8988T (cell line): ENCODE results near the gene DOCK6.
"Not testable (repeated sequence)": the region's sequence is repeated elsewhere in the genome, so short reads cannot be mapped to it uniquely, and the experiment has no call there.

ENCODE experiments used
- DNase-seq: peaks from one replicate; pipeline ENCODE4 v3.0.0; 2011

Gene DOCK6

DNA sequence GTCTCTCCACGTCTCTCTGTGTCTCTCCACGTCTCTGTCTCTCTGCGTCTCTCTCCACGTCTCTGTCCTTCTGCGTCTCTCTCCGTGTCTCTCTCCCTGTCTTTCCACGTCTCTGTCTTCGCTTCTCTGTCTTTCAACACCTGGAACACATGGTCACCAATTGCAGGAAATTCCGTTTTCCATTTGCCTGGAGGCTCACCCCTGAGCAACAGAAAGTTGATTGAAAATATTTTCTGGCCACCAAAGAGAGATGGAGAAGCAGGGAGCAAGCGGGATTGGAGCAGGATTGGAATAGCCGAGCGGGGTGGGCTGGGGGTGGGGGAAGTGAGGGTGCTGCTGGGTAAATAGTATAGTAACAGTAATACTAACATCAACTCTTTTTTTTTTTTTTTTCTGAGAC lies 66.6 kb downstream of the DOCK6 start:
- no peak for DNase-seq

DNA sequence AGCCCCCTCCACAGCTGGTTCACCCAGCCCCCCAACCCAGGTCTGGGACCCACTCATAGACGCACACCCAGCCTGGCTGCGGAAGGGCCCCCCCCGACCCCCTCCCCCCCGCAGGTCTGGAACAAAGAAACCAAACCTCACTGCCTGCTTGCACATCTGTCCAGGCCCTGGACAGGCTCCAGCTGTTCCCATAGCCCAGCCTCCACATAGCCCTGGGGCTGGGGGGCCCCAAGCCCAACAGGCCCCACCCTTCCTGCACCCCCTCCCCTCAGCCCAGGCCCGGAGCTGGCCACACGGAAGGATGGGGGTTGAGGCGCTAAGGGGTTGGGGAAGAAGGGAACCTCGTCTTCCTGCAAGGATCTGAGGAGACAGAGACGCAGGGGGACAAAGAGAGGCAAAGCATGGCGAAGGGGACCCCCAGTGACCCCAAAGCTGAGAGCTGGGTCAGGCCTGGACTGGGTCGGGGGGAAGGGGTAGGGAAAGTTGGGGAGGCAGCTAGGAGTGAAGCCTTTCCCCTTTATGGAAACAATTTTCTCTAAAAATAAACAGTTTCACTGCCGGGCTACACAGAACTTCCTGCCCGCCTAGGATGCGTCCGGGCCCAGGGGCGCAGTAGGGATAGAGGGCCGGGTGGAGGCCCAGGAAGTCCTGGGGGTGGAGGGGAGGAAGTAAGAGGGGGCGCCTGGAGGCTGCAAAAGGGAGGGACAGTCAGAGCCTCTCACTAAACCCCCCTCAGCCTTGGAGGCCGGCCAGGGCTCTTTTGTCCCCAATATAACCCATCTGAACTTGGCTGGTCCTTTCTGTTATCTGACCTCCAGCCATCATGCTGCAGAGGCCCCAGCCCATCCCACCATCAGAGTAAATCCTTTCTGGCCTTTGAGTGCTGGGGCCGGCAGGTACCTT lies 67.4 kb downstream of the DOCK6 start:
- no peak for DNase-seq

DNA sequence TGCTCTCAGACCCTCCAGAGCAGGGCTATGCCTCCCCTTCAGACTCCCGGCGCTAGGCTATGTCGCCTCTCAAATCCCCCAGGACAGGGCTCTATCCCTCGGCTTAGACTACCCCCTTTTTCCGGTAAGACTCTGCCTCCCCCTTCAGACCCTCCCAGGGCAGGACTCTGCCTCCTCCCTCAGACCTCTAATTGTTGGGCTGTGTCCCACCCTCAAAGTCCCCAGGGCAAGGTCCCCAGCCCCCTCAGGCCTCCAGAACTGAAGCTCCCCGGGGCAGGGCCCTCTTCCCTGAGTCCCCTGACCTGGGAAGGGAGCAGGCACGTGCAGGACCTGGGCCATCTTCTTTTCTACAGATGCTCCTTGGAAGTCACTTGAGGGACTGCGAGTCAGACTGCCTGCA lies 68.2 kb downstream of the DOCK6 start:
- DNase-seq, result no peak

DNA sequence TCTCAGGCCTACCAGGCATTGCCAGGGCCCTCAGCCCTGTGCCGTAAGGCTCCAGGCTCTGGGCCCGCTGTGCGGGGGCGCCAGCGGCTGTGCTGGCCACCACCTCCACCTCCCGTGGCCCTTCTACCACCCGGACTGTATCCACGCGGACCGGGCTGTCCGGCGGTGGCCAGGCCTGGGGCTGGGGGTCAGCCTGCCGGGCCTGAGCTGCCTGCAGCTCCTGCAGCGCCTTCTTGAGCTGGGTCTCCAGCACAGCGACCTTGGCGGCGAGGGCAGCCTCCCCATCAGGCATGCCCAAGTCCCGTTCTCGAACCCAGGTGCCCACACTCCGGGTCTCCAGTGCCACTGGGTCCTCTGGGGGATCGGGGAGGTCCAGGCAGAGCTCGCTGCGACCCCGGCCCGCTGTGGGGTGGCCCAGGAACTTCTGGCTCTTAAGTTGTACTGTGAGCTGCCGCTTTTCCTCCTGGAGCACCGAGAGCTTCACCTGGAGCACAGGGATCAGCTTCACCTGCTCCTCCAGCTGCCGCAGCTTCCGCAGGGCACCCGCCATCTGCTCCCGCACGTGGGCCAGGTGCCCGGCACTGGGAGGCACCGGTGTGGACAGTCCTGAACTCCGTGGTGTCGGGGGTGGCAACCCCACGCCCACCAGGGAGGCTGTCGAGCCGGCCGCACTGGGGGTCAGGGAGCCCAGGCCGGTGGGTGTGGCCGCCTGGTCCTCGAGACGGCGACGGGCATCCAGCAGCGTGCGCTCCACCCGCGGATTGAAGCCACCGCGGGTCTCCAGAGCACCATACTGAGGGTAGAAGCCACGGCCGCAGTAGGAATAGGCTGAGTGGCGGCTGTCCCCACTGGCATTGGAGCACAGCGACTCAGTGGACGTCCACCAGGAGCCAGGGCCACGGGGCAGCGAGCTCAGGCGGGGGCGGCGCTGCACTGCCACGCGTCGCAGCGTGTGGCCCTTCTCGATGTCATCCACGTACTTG lies 69.1 kb downstream of the DOCK6 start:
- DNase-seq, result no peak

DNA sequence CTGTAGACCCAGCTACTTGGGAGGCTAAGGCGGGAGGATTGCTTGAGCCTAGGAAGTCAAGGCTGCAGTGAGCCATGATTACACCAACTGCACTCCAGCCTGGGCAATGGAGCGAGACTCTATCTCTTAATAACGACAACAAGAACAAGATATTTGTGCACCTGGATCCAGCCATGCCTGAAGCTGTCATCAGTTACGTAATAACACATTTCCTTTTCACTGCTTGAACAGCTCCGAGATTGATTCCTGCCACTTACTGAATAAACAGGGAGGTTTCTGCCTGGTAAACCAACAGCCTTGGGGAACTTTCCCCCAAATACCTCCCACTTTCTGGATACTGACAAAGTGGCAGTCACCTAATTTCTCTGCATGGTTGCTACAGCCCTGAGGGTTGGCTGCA lies 70.4 kb downstream of the DOCK6 start:
- DNase-seq, result no peak

DNA sequence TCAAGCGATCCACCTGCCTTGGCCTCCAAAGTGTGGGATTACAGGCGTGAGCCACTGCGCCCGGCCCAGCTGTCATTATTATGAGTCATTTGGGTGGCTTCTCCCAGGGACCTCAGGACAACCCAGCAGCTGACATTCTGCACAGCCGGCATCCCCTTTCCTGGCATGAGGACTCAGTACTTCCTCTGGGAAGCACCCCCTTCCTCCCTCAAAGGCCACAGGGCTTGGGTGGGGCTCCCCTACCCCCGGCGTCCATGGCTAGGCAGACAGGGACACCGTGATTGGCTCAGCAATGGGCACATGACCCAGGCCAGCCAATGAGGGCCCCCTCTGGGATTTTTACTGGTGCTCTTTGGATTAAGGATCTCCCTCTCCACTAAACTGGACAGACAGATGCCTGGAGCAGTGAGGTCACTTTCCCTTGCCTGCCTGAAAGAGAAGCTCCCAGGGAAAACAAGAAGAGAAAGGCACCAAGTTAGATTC lies 71.0 kb downstream of the DOCK6 start:
- DNase-seq, result peak; percentile 74

DNA sequence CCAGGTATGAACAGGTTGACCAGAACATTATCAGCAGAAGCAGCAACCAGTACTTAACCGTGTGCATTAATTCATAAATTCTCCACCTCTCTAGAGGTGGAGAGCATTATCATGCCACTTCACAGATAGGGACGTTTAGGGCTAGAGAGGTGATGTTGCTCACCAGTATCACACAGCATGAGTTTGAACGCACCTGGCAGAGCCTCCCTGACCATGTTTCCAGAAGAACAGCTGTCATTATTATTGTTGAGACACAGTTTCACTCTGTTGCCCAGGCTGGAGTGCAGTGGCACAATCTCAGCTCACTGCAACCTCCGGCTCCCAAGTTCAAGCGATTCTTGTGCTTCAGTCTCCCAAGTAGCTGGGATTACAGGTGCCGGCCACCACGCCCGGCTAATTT lies 71.8 kb downstream of the DOCK6 start:
- DNase-seq, result no peak

DNA sequence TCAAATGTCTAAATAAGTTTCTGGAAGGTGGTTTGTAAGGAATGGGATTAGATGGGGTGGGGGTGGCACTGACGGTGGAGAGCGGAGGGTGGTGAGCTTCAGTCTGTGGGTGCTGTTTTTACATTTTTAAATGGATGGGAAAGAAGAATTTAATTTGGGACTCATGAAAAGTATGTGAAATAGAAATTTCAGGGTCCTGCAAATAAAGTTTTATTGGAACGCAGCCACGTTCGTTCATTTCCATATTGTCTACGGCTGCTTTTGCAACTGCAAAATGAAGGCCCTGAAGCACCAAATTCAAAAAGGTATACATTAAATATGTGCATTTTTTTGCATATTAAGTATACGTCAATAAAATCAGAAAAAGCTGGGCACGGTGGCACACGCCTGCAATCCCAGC lies 74.9 kb downstream of the DOCK6 start:
- DNase-seq, result no peak

DNA sequence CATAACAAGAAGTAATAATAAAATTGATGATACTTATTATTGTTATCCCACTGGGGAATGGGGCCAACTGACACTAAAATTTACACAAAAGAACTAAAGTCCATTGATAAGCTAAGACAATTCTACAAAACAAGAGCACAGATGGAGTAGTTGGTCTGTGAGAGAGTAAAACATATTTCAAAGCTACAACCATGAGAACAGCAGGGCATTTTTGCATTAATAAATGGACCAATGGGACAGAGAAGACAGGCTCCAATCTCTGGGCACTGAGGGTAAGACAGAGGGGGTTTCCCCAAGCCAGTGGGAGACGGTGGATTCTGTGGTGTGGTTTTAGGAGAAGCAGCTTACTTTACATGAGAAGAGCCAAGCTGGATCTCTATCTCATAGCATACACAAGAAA lies 79.3 kb downstream of the DOCK6 start:
- DNase-seq, result no peak

DNA sequence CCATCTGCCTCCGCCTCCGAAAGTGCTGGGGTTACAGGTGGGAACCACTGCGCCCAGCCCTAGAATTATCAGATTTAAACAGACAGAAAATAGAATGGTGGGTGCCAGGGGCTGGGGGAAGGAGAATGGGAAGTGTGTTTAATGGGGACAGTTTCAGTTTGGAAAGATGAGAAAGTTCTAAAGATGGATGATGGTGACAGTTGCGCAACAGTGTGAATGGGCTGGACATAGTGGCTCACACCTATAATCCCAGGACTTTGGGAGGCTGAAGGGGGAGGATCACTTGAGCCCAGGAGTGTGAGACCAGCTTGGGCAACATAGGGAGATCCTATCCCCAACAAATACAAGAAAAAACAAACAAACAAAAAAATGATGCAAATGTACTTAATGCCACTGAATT lies 80.8 kb downstream of the DOCK6 start:
- DNase-seq, result no peak

DNA sequence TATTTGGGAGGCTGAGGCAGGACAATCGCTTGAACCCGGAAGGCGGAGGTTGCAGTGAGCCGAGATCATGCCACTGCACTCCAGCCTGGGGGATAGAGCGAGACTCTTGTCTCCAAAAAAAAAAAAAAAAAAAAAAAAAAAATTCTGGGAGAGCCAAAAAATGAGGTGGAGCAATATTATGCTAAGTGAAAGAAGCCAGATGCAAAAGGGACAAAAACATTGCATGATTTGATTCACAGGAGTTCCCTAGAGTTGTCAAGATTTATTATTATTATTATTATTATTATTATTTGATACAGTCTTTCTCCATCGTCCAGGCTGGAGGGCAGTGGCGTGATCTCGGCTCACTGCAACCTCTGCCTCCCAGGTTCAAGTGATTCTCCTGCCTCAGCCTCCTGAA lies 81.3 kb downstream of the DOCK6 start:
- DNase-seq, result not testable (repeated sequence)

DNA sequence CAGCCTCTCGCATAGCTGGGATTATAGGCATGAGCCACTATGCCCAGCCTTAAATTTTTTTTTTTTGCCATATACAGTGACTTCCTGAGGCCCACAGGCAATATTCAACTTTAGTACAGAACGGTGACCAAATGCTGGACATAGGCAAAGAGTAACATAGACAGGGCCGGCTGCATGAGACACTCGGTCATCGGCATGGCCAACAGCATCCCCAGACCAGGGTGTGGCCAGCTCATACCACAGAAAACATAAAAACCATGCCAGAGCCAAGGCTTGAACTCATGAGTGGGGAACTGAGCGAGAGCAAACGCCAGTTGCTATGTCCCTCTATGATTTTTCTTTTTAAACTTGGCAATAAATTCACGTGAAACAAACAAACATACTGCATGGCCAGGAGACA lies 82.0 kb downstream of the DOCK6 start:
- DNase-seq, result no peak

DNA sequence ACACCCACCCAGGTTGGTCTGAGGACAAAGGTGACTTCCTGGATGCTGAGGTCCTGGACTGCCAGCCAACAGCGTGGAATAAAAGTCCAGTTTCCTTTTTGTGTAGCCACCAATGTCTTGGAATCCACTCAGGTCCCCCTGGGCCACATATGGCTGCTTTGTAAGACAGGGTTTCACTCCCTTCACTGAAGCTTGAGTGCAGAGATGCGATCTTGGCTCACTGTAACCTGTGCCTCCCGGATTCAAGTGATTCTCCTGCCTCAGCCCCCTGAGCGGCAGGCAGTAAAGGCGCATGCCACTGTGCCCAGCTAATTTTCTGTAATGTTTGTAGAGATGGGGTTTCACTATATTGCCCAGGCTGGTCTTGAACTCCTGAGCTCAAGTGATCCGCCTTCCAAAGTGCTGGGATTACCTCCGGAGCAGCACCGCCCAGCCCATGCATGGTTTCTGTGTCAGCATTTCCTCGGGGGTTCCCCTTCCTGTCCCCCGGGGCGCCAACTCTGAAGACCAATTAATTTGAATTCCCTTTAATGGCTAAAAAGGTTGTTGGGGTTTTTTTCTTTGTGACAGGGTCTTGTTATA lies 82.5 kb downstream of the DOCK6 start:
- DNase-seq, result no peak

DNA sequence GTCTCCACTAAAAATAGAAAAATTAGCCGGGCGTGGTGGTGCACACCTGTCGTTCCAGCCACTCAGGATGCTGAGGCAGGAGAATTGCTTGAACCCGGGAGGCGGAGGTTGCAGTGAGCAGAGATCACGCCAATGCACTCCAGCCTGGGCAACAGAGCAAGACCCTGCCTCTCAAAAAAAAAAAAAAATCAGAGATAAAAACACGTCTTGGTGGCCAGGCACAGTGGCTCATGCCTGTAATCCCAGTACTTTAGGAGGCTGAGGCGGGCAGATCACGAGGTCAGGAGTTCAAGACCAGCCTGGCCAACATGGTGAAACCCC lies 83.2 kb downstream of the DOCK6 start:
- not testable (repeated sequence) for DNase-seq

DNA sequence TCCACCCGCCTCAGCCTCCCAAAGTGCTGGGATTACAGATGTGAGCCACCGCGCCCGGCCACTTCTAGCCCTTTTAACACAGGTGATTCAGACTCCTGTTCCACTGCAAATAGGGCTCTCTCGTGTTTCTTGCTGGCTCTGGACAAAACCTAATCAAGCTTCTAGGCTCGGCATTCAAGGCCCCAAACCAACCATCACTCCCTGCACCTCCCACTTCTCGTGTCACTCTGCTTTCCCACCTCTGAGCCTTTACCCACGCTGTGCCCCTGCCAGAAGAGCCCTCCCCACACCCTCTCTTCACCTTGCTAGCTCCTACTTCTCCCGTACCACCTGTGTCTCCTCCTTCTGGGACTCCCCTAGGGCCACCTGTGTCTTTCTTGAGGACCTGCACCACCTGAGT lies 84.7 kb downstream of the DOCK6 start:
- DNase-seq, result no peak

DNA sequence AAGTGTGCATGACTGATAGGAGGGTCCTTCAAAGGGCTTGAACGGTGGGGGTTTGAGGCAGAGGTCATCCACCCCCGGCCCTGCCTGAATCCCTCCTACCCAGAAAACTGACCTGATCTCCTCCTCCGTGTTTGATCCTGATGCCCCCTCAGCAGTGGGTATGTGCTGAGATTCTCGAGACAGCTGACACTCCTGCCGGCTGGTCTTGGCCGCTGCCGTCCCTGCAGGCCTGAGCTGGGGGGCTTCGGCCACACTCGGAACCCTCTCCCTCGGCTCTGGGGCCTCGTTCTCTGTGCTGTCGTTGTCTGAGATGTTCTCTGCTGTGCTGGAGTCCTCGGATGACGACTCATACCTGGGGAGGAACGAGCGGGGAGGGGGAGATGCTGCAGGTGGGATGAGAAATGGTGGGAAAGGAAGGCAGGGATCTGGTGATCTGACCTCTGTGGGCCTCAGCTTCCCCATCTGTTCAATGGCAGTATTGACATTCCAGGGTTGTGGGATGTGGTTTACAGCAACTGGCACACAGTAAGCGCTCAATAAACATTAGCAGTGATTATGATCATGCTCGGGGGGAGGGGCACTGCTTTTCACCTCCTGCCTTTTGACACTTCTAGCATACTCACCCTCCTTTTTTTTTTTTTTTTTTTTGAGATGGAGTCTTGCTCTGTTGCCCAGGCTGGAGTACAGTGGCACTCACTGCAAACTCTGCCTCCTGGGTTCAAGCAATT lies 85.7 kb downstream of the DOCK6 start:
- DNase-seq, result no peak

DNA sequence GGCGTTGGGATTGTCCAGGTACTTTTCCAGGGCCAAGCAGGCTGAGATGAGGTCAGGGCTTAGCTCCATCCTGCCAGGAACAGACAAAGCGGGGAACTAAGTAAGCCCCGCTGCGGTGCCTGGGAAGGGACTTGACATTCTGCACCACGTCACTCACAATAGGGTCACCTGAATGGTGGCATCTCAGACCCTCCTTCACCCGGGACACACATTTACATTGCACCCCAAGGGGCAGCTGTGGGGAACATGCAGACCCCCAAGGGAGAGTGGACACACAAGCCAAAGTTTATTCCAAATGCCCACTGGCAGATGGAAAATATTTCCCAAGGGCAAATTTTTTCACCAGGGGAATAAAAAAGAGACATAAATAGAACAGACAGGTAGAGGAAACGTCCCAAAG lies 86.4 kb downstream of the DOCK6 start:
- no peak for DNase-seq

DNA sequence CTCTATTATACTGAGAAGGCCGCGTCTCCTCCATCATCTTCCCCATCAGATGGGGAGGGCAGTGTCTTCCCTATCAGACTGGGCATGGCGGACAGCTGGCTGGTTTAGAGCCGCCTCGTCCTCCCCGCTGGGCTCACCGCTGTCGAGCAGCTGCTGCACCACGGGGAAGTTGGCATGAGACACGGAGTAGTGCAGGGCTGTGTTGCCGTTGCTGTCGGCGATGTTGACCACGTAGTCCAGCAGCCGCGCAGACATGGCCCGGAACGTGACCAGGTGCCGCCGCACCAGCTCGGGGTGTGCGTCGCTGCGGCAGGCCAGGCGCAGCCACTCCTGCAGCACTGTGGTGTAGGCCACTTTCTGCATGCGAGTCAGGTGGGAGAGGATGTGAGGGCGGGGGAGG lies 88.0 kb downstream of the DOCK6 start:
- DNase-seq, result no peak

DNA sequence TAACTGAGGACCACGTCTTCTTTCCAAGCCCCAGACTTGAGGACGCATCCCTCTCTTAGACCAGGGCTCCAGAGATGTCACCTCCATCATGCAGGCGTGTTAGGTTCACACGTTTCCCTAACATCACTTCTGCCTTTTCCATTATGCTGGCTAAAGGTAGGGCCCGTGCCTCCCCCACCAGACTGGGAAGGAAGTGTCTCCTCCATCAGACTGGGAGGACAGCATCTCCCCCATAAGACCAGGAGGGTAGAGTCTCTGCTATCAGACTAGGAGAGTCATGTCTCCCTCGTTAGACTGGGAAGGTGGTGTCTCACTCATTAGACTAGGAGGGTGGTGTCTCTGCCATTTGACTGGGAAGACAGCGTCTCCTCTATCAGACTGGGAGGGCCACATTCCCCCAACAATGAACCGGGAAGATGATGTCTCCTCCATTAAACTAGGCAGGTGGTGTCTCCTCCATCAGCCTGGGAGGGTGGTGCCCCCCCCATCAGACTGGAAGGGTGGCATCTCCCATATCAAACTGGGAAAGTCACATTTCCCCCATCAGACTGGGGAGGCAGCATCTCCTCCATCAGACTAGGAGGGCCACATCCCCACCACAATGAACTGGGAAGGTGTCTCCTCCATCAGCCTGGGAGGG lies 88.7 kb downstream of the DOCK6 start:
- no peak for DNase-seq

DNA sequence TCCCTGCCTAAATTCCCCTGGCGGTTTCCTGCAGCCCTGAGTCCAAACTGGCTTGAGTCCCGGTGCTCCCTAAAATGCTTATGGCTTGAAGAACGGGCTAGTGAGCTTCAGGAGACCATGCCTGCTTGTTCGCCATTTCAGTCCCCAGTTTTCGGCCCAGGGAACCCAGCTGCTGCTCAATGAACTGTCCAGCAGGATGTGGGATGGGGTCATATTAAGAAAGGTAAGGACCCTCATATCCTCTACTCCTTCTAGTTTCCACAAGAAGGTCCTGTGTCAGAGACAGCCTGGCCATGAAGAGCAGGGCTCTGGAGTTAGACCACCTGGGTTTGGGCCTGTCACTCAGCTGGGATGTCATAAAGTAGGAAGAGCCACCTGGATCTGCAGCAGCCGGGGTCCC lies 89.7 kb downstream of the DOCK6 start:
- no peak for DNase-seq

DNA sequence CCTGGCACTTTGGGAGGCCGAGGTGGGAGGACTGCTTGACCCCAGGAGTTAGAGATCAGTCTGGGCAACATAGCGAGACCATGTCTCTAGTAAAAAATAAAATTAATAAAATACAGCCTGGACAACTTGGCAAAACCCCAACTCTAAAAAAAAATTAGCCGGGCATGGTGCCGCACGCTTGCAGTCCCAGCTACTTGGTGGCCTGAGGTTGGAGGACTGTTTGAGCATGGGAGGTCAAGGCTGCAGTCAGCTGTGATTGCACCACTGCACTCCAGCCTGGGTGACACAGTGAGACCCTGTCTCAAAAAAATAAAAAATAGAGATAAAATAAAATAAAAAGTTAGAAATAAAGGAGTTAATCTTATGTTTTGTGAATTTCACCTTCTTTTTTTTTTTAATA lies 91.2 kb downstream of the DOCK6 start:
- DNase-seq, result no peak
